Activated effector memory CD4-positive, alpha-beta T cell treated with anti-CD3 and anti-CD28 coated beads, Interleukin-2, amount 50 U/mL, for 16 hours (primary cell): ENCODE measurements around the gene PTPN1.
"Not testable (repeated sequence)": the region's sequence is repeated elsewhere in the genome, so short reads cannot be mapped to it uniquely, and the experiment has no call there.

ENCODE experiments used
- DNase-seq: peaks from one replicate; pipeline ENCODE4 v3.0.0-alpha.2; 2020

PTPN1 gene

DNA sequence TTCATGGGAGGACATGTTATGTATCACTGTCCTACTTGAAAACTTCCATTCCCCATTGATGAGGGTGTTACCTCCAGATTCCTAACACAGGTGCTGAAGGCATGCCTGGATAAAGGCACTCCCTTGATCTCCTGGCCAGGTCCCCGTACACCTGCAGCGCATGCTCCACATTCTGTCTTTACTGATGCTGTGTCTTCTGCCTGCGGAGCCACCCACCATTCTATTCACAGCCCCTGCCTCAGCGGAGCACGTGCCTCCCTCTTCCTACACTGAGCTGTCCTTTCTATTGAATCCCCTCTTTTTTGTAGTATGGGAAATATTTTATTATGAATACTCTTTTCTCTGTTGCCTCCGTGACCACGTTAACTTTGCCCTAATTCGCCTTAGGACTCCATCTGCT is 25.0 kb downstream of the PTPN1 start:
- no peak for DNase-seq

DNA sequence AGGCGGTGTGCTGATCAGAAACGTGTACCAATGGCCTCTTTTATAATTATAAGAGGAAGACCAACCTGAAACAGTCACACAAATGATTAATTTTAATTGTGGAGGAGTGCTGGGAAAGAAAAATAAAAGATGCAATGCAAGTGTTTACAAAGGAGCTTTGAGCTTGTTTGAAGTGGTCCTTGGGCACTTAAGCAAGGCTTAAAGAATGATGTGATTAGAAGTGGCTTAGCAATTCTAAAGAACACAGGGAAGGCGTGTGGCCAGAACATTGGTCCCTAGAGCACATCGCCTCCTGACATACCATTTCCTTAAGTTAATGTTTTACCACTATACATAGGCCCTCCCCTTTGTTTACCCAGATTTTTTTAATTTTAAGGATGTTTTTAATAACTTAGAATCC is 26.1 kb downstream of the PTPN1 start:
- no peak for DNase-seq

DNA sequence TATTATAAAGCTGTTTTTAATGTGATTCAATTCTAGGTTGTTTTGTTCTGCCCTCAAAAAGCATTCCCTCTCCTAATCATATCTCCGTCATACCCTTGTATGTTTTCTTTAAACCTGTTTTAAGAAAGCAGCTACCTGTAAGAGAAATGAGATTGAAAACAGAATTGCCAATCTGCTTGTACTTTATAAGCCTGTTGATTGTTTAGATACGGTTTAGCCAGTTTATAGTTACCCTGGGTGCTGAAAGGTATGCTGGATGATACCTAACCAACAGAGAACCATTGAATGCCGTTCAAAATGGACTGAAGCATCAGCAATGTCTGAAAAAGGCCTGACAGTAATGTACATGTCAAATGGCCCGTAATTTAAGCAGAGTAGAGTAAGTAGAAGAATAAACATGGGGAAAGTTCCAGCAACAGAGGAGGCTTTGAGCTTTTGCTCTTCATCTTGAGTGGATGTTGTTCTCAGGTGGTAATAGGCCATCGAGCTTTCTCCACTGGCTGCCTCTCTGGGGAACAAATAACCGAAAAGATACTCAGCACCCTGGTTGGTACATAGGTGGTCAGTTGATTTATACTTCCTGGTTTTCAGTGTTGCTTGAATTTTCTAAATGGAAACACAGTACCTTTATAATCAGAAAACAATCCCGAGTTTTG is 27.5 kb downstream of the PTPN1 start:
- no peak for DNase-seq

DNA sequence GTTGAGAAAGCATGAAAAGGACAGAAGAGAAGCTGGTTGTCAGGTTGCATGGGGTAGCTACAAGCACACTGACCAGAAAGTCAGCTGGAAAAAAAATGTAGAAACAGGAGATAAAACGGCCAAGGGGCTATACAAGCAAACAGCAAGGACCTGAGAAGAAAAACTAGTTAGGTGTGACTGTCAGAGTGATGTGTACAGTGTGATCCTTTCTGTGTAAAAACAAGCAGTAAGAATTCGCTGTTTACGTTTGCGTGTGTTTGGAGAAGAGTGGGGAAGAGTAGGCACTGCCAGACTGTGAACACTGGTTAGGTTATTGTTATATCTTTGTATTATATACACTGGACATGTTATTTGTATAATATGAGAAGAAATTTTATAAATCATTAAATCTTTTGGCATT is 28.1 kb downstream of the PTPN1 start:
- no peak for DNase-seq

DNA sequence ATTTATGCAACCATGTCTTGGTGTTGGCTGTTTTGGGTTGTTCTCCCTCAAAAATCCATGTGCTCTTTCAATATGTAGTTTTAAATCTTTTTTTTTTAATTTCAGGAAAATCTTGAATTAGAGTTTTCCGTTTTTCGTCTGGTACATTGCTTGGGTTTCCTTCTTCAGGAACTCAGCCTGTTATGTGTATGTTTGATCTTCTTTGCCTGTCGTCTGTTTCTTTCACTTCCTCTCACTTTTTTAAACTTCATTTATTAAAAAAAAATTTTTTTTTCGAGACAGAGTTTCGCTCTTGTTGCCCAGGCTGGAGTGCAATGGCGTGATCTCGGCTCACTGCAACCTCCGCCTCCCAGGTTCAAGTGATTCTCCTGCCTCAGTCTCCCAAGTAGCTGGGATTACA is 29.6 kb downstream of the PTPN1 start:
- not testable (repeated sequence) for DNase-seq

DNA sequence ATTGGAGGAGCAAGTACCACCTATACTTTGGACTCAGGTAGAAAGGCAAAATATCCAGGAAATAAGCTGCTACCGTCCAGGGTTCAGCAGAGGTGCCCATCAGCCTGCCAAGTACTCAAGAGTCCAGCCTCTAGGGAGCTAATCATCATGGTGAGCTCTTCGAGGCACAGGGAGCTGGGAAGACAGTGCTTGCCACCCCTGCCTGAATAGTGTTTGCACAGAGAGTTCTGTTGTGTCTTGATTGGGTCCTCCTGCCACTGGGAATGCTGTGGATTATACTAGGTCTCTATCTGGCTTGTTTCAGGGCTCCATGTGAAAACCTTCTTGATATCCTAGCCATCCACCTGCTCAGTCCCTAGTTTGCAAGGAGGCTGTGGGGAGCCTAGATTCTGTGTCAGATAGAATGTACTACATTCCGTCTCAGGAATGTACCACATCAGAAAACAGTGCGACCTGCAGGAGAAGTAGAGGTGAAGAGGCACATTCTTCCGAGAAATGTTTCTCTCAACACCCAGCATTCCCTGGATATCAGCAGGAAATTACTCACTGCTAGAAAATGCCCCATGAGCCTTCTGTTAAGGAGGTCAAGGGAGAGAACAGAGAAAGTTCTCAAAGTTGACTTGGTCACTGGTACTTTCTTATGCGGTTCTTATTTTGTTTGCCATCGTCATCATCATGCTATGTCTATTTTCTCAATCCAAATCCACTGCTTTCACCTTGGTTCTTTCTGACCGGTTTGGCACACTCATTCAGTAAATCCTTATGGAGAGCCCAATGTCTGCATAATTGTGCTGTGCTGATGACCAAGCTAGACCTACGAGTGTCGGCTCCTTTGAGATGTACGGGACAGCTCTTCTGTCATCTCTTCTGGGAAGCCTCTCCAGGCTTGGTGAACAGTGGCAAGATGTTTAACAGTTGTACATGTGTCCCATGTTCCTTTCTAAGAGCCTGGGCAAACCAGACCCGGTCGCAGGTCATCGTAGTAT is 30.7 kb downstream of the PTPN1 start:
- no peak for DNase-seq

DNA sequence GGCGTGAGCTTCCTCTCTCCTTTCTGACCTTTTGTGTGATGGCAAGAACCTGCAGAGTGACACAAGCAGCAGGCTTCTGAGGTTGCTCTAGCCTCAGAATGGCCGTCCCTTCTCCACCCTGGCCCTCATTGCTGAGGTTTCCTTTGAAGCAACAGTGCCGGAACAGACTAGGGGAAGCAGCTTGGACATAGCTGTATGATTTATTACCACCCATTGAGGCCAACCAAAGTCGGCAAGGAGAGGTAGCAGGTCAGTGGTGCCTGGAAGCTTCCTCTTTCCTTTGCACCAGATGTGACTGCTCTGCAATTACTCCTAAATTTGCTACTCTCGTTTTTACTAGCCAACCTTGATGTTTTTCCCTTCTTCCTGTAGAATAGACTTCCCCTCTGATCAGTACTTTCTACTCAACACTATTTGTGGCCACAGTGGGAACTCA is 31.4 kb downstream of the PTPN1 start:
- no peak for DNase-seq

DNA sequence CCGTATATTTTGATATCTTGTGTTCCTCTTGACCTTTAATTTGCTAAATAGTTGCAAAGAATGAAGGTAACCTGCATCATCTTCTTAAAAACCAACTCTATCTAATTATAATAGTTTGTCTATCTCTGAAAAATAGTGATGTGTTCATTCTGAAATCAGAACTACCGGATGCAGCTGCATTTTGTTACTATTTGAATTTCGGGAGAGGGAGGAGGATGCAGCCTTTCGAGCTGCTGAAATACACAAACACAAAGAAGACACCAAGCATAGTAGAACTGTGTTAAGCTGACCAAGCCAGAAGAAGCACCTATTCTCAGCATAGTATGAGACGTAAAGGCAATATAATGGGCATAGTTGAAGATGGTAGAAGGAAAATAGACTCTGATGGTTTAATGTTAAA is 33.1 kb downstream of the PTPN1 start:
- no peak for DNase-seq

DNA sequence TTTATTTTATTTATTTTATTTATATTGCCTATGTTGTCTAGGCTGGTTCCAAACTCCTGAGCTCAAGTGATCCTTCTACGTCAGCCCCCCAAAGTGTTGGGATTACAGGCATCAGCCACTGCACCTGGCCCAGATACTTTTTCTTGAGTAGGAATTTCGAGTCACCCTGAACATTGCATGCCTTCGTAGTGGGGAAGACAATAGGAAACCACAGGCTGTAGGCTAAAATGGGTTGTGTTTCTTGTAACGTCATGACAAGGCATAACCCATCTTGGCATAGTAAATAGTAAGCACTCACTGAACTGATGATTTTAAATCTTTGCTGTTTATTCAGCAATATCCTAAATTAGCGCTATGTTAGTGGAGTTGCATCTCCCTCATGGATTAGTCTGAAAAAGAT is 34.9 kb downstream of the PTPN1 start:
- no peak for DNase-seq

DNA sequence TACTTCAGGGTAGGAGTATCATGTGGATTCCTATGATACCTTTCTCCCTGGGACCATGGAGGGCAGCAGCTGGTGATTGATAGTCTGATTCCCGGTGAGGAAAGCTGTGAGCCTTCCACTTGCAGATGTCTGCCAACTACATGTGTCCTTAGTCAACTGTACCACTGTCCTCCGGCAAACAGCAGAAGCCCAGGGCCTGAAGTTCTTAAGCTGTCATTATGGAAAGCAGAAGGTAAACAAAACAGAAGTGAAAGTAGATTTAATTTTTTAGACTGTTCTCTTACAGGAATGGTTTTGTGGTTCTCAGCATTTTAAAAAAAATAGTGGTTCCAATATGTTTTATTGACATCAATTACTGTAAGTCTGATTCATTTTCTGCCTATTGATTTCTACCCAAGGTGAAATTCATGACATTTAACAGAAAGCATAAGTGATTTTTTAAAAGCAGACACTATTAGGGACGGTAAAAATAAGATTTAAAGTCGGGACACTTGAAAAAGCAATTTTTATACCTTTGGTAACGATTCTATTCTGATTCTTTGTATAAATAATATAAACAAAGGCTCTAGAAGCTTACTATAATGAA is 36.6 kb downstream of the PTPN1 start:
- peak; percentile 70 for DNase-seq

DNA sequence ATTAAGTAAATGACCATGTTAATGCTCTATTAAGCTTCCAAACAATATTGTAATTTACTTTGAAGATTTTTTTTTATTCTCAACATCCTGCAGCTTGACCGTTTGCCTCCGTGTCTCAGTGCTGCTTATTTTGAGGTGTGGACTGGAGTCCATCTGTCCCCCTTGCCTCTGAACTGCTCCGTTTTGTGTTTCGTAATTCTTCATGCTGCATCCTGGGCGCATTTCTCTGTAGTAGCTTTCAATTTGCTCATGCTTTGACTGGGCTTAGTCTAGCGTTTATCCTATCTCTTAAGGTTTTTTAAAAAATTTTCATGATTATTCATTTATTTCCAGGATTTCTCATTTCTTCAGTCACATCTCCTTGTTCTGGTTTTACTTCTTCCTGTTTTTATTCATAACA is 37.8 kb downstream of the PTPN1 start:
- no peak for DNase-seq

DNA sequence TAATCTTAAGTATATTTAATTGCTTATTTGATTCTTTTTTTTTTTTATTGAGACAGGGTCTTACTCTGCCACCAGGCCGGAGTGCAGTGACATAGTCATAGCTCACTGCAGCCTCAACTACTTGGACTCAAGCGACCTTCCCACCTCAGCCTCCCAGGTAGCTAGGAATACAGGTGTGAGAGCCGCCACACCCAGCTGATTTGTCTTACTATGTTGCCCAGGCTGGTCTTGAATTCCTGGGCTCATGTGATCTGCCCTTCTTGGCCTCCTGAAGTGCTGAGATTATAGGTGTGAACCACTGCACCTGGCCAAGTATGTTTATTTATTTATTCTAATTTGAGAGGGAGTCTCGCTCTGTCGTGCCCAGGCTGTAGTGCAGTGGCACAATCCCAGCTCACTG is 38.2 kb downstream of the PTPN1 start:
- DNase-seq: no peak

DNA sequence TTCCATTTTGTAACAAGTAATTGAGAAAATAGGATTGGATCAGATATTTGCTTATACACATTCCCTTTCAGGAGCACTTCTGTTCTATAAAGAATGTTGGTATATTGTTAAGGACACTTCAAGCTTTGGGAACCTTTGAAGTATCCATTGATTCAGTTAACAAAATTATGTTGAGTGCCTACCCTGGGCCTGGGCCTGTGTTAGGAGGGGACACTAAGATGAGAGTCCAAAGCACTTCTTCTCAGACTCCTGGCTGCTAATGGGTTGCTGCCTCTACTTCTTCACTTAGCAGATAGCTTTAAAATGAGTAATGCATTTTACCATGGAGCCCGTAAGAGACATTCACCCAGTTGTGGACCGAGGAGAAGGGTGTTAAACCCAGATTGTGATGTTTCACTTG is 40.3 kb downstream of the PTPN1 start:
- DNase-seq: no peak

DNA sequence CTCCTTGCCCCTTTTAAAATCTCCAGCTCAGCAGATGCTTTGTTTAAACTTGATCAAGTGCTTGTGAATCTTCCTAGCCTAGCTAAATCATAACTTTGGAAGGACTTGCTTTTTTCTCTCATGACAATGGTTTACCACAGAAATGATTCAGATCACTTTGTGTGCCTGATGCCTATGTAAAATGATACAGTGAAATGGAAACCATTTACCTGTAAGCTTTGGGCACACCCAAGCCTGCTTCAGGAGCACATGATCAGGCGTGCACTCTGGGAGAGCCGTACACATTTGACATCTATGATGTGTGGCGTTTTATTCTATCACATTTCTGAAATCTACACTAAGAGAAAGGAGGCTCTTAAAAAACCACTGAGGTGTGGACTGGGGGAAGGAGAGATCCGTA is 41.1 kb downstream of the PTPN1 start:
- no peak for DNase-seq

DNA sequence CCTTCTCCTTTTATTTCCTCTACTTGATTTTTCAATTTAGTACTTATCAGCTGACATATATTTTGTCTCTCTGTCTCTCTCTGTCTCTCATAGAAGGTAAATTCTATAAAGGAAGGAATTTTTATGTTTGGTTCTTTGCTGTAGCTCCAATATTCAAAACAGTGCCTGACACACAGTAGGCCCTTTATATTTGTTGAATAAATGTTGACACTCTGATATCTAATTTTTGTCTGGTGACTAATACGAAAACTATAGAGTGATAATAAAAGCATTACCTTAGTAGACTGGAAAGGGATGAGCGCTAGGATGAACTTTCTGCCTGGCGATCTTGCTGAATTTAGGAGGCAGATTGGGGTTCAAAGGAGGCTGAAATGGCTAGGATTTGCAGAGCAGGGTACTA is 42.8 kb downstream of the PTPN1 start:
- no peak for DNase-seq

DNA sequence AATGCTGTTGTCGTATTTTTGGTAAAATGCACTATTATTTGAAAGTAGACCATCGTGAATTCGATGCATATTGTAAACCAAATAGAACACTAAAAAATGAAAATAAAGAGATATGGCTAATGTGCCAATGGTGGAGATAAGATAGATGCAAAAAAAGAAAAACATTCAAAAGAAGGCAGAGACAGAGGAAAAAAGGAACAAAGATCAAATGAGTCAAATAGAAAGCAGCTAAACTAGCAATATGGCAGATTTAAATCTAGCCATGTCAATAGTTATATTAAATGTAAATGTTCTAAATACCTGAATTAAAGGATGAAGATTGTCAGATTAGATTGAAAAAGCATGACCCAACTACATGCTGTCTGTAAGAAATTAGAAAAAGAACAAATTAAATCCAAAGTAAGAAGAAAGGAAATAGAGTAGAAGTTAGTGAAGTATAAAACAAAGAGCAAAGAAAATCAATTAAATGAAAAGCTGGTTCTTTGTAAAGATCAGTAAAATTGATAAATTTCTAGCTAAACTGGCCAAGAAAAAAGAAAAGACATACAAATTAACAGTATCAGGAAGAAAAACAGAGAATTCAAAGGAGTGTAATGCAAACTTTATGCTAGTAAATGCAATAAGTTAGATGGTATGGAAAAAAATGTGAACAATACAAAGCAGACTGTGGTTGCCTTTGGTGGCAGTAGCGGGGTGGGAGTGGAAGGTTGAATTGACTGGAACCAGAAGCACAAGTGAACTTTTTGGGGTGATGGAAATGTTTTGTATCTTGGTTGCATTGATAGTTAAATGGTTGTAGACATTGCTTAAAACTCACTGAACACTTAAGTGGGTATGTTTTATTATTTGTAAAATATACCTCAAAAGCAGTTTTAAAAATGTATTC is 44.8 kb downstream of the PTPN1 start:
- no peak for DNase-seq

DNA sequence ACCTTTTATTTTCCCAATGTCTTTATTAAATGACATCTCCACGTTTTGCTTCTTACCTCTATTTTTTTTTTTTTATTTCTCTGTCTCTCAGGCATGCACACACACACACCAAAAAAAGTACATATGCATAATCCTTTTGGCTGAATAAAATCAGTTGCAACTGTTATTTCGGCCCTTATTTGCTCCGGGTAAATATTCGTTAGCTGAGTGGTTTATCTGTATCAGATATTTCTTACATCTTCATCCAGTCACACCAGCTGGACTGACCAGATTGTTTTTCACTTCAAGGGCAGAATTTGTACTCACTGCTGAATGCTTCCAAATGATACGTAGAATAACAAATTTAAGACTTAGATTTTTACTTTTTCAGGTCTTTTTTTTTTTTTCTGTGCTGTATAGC is 45.5 kb downstream of the PTPN1 start:
- DNase-seq: no peak

DNA sequence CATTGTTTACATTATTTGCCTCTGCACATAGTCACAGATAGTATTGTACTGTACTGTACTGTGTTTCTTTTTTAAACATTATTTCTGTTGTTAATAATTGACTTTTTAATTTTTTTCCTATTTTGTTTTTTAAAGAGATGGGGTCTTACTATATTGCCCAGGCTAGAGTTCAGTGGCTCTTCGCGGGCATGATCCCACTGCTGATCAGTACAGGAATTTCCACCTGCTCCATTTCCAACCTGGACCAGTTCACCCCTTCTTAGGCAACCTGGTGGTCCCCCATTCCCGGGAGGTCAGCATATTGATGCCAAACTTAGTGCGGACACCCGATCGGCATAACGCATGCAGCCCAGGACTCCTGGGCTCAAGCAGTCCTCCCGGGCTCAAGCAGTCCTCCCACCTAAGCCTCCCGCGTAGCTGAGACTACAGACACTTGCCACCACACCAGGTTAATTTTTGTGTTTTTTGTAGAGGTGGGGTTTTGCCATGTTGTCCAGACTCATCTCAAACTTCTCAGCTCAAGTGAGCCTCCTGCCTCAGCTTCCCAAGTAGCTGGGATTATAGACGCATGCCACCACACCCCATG is 47.5 kb downstream of the PTPN1 start:
- DNase-seq: no peak

DNA sequence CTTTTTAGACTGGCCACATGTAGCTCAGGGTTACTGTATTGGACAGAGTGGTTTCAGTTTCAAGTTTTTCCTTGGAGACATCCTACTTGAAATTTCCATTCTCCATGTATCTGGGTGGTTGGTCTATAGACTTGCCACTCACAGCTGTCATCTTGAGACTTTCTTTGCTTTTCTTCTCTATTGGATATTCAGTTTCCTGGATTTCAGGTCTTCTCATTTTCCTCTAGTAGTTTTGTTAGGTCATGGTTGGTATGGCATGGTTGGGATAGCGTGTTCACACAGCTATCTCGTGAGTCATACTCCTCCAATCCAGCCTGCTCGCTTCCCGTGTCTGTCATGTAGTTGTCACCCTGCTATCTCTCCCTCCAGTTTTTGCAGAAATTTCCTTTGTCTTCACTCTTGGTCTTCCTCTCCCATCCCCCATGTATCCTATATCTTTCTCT is 48.3 kb downstream of the PTPN1 start:
- no peak for DNase-seq

DNA sequence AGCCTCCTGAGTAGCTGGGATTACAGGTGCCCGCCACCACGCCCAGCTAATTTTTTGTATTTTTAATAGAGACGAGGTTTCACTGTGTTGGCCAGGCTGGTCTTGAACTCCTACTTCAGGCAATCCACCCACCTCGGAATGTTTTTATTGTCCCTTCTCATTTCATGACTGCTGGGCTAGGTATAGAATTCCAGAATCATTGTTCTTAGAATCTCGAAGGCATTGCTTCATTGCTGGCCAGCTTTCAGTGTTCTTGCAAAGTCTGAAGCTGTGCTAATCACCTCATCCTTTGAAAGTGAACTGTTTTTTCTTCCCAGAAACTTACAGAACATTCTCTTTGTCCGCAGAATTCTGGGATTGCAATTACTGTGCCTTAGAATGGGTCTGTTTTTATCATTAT is 49.0 kb downstream of the PTPN1 start:
- no peak for DNase-seq

DNA sequence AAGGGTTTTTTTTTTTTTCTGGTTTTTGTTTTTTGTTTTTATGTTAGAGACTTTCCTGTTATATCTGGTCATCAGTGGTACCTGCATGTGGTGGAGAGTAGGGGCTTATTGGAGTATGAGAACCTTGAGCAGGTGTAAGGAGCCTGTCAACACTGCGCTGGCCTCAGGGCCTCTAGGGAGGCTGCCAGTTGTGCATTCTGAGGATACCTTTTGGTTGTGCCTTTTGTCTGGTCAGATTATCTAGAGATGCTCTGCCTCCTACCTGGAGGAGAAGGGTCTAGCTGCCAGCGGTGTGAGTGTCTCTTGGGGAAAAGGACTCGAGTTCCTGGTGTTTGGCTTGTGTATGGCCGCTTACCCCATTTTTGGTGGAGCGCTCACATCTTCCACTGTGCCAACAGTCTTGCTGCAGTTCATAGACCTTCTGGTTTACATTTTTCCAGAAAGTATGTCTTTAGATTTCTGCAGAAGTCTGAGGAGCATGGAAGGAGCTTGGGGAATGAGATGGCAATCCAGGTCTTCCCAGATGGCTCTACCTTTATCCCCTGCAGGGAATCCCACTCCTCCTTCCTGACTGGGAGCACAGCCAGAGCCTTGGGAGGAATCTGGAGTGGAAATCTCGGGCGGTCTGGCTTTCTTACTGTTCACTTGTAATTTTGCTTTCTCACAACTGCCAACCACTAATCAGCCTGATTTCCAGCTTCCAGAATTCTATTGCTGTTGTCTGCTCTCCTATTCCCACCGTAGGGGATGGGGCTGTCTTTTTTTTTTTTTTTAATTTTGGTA is 49.9 kb downstream of the PTPN1 start:
- DNase-seq: no peak

DNA sequence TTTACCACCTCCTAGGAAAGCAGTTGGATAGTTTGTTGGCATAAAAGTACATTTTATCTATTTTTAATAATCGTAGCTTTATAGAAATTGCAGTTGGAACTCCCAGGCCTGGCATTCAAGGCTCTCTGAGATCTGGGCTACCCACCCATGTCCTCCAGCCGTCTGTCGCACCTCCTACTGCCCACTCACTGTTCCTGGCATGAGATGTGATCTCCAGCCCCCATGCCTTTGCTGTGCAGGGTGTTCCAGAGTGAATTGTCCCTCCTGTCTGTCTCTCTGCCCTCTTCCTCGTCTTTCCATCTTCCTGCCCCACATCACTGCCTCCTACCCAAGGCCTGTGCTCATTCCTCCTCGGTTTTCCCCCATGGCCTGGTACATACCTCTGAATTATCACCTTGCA is 50.7 kb downstream of the PTPN1 start:
- DNase-seq: no peak
